Inferior parietal cortex (tissue), 1 donor: ENCODE results near the gene SLC8A2.

Experiments used
- DNase-seq: peaks from one replicate; pipeline ENCODE4 v3.0.0-alpha.2; 2016; ENCODE audit errors: extremely low spot score

SLC8A2 gene

GRCh38 chr19:47381121-47381520 lies 90.6 kb downstream of the SLC8A2 start:
- no peak for DNase-seq

GRCh38 chr19:47380559-47380958 lies 91.1 kb downstream of the SLC8A2 start:
- DNase-seq, result no peak

GRCh38 chr19:47379381-47379938 lies 92.2 kb downstream of the SLC8A2 start:
- DNase-seq, result peak; percentile 49

GRCh38 chr19:47378246-47378645 lies 93.4 kb downstream of the SLC8A2 start:
- no peak for DNase-seq
